H9 (cell line): Measurements from ENCODE around the gene SLC22A3. TPM values are rescaled to one million over a fixed set of nuclear protein-coding genes. Genes with fewer than 3 reads are reported as not detected.
"Not testable (repeated sequence)": the region's sequence is repeated elsewhere in the genome, so short reads cannot be mapped to it uniquely, and the experiment has no call there.

ENCODE experiments used
- DNase-seq: peaks from one replicate; pipeline ENCODE4 v3.0.0-alpha.2; 2017
- H2AFZ ChIP-seq: one replicate; pipeline ENCODE4 v1.6.1; 2013; ENCODE audit warnings: mild to moderate bottlenecking, low read length, control low read depth, moderate library complexity
- H2AK5ac ChIP-seq: 2 replicates; pipeline ENCODE4 v1.6.1; 2013; ENCODE audit warnings: low read length, control low read depth, mixed read lengths; ENCODE audit not compliant: insufficient read length
- H2BK120ac ChIP-seq: one replicate; pipeline ENCODE4 v1.6.1; 2013; ENCODE audit warnings: low read depth, mild to moderate bottlenecking, low read length, control low read depth, inconsistent platforms; ENCODE audit not compliant: poor library complexity, severe bottlenecking
- H2BK12ac ChIP-seq: 2 replicates; pipeline ENCODE4 v1.6.1; 2013; ENCODE audit warnings: low read length, control low read depth, mixed read lengths, low read depth; ENCODE audit not compliant: insufficient read length
- H2BK15ac ChIP-seq: 2 replicates; pipeline ENCODE4 v1.6.1; 2013; ENCODE audit warnings: low read depth, low read length, control low read depth
- H2BK20ac ChIP-seq: one replicate; pipeline ENCODE4 v1.6.1; 2013; ENCODE audit warnings: low read depth, mild to moderate bottlenecking, low read length, control low read depth, inconsistent platforms; ENCODE audit not compliant: poor library complexity, severe bottlenecking
- H2BK5ac ChIP-seq: 2 replicates; pipeline ENCODE4 v1.6.1; 2013; ENCODE audit warnings: low read length, control low read depth, mixed read lengths; ENCODE audit not compliant: insufficient read length
- H3K14ac ChIP-seq: 2 replicates; pipeline ENCODE4 v1.6.1; 2013; ENCODE audit warnings: low read length, control low read depth; ENCODE audit not compliant: insufficient read depth
- H3K18ac ChIP-seq: 2 replicates; pipeline ENCODE4 v1.6.1; 2013; ENCODE audit warnings: low read depth, mild to moderate bottlenecking, mixed read lengths, low read length, control low read depth; ENCODE audit not compliant: insufficient read length
- H3K23ac ChIP-seq: 2 replicates; pipeline ENCODE4 v1.6.1; 2013; ENCODE audit warnings: low read length, control low read depth, mixed read lengths, low read depth; ENCODE audit not compliant: insufficient read length
- H3K23me2 ChIP-seq: 2 replicates; pipeline ENCODE4 v1.6.1; 2013; ENCODE audit warnings: low read depth, mild to moderate bottlenecking, mixed read lengths, low read length, control low read depth; ENCODE audit not compliant: insufficient read length, poor library complexity, severe bottlenecking
- H3K27ac ChIP-seq: 2 replicates; pipeline ENCODE4 v1.5.1; 2013; ENCODE audit warnings: low read length, control low read depth, mixed read lengths, low read depth; ENCODE audit not compliant: insufficient read length
- H3K27me3 ChIP-seq: 2 replicates; pipeline ENCODE4 v1.6.1; 2013; ENCODE audit warnings: low read length, control low read depth, inconsistent platforms; ENCODE audit not compliant: insufficient read depth
- H3K4ac ChIP-seq: 2 replicates; pipeline ENCODE4 v1.6.1; 2013; ENCODE audit warnings: low read depth, mild to moderate bottlenecking, control low read depth, inconsistent platforms, low read length, moderate library complexity
- H3K4me1 ChIP-seq: 2 replicates; pipeline ENCODE4 v1.6.1; 2013; ENCODE audit warnings: low read length, control low read depth, inconsistent platforms; ENCODE audit not compliant: insufficient read depth
- H3K4me2 ChIP-seq: 2 replicates; pipeline ENCODE4 v1.6.1; 2013; ENCODE audit warnings: low read length, control low read depth, mixed read lengths; ENCODE audit not compliant: insufficient read length, insufficient read depth
- H3K56ac ChIP-seq: 2 replicates; pipeline ENCODE4 v1.6.1; 2013; ENCODE audit warnings: low read depth, mild to moderate bottlenecking, mixed read lengths, low read length, control low read depth; ENCODE audit not compliant: insufficient read length
- H3K79me1 ChIP-seq: 2 replicates; pipeline ENCODE4 v1.6.1; 2013; ENCODE audit warnings: low read depth, mild to moderate bottlenecking, moderate library complexity, low read length, control low read depth, inconsistent platforms; ENCODE audit not compliant: insufficient read depth, poor library complexity, severe bottlenecking
- H3K79me2 ChIP-seq: 2 replicates; pipeline ENCODE4 v1.6.1; 2013; ENCODE audit warnings: low read length, control low read depth, inconsistent platforms; ENCODE audit not compliant: insufficient read depth
- H3K9ac ChIP-seq: 2 replicates; pipeline ENCODE4 v1.6.1; 2013; ENCODE audit warnings: low read length, control low read depth, mixed read lengths; ENCODE audit not compliant: insufficient read length; ENCODE audit errors: extremely low read depth
- H3K9me3 ChIP-seq: one replicate; pipeline ENCODE4 v1.6.1; 2013; ENCODE audit warnings: low read depth, low read length, inconsistent platforms; ENCODE audit not compliant: control insufficient read depth
- H3T11ph ChIP-seq: one replicate; pipeline ENCODE4 v1.6.1; 2013; ENCODE audit warnings: mild to moderate bottlenecking, low read length, control low read depth, inconsistent platforms
- H4K20me1 ChIP-seq: one replicate; pipeline ENCODE4 v1.6.1; 2013; ENCODE audit not compliant: control insufficient read depth, insufficient read length, insufficient read depth
- H4K5ac ChIP-seq: 2 replicates; pipeline ENCODE4 v1.6.1; 2013; ENCODE audit warnings: low read depth, mild to moderate bottlenecking, mixed read lengths, low read length, control low read depth; ENCODE audit not compliant: insufficient read length
- H4K8ac ChIP-seq: replicated peaks from 2 replicates; pipeline ENCODE4 v1.6.1; 2013; ENCODE audit warnings: low read length, control low read depth, mixed read lengths, low read depth; ENCODE audit not compliant: insufficient read length
- H4K91ac ChIP-seq: 2 replicates; pipeline ENCODE4 v1.6.1; 2013; ENCODE audit warnings: low read depth, mild to moderate bottlenecking, moderate library complexity, mixed read lengths, low read length, control low read depth; ENCODE audit not compliant: insufficient read length
- H3K27ac Mint-ChIP-seq, 3 experiments: 2 replicates in 2 of 3; 3 replicates in 1 of 3; pipeline ENCODE4 v1.8.0; 2020 to 2021; ENCODE audit warnings: mixed read lengths in 3 of 3, mild to moderate bottlenecking in 1 of 3, moderate library complexity in 1 of 3
- H3K27me3 Mint-ChIP-seq: 2 replicates; pipeline ENCODE4 v1.8.0; 2021; ENCODE audit warnings: low read depth, mild to moderate bottlenecking, moderate library complexity, mixed read lengths
- H3K36me3 Mint-ChIP-seq, 3 experiments: 2 replicates in 2 of 3; 3 replicates in 1 of 3; pipeline ENCODE4 v1.8.0; 2020 to 2021; ENCODE audit warnings: low read depth in 3 of 3, mixed read lengths in 3 of 3; ENCODE audit not compliant: insufficient read depth in 1 of 3
- H3K4me1 Mint-ChIP-seq, 2 experiments: 2 replicates each; pipeline ENCODE4 v1.8.0; 2020; ENCODE audit warnings: mixed read lengths in 2 of 2
- H3K4me3 Mint-ChIP-seq, 2 experiments: 2 replicates in 1 of 2; 3 replicates in 1 of 2; pipeline ENCODE4 v1.8.0; 2020 to 2021; ENCODE audit warnings: mild to moderate bottlenecking in 2 of 2, mixed read lengths in 2 of 2, moderate library complexity in 1 of 2
- H3K9me3 Mint-ChIP-seq, 2 experiments: 2 replicates in 1 of 2; 3 replicates in 1 of 2; pipeline ENCODE4 v1.8.0; 2020; ENCODE audit warnings: mild to moderate bottlenecking in 2 of 2, mixed read lengths in 2 of 2, moderate library complexity in 1 of 2
- WGBS: extraction: QIAGEN DNeasy Blood & Tissue Kit; methylation state at CpG from one replicate; pipeline ENCODE4 v1.1.7; 2013; ENCODE audit warnings: missing lambda C conversion rate, low lambda C conversion rate, mixed read lengths; ENCODE audit not compliant: insufficient read length; ENCODE audit errors: extremely low coverage; 5-methylcytosine and 5-hydroxymethylcytosine counted together
- total RNA-seq: library from RNA; stranded (reverse); gene quantifications from 2 replicates; pipeline ENCODE4 v1.2.1, GENCODE V29; 2021
- TF ChIP-seq, protein P1 (sequence below): fragments of 200-600 bp; sonication (generic); conservative IDR thresholded peaks from 3 replicates; pipeline ENCODE4 v1.8.0; 2021; ENCODE audit warnings: antibody characterized with exemption, mild to moderate bottlenecking

The SLC22A3 gene
- total RNA-seq, 1 experiment from 2014 or later: 2.7 TPM

DNA sequence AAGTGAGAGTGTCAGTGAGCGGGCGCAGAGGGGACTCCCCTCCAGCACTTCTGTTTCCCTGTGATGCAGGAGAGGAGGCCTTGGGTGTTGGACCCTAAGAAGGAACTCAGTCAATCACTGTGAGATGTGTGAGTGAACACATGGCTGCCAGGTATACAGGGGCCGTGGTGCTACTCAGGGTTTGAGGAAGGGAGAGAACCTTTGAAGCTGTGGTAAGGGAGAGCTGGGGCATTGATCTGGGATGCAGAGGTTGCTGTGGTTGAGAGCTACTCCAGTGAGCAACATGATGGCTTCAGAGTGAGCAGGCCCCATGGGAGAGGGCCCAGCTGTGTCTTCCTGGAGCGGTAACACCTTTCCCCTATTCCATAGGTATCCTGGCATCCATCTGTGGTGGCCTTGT lies 99.2 kb downstream of the SLC22A3 start:
- no peak overlapping the region for H3K23ac ChIP-seq
- Mint-ChIP-seq H3K4me1 (no peaks in the 10 kb centered on the region), H3K27ac (no peak overlapping the region), H3K27me3 (peaks cover 3% of the 10 kb centered on the region), H3K36me3 (peaks cover 0 to 13% (median 8%) of the 10 kb centered on the region in 3 experiments; a peak in 4 of 7 replicates), H3K9me3 (peaks cover 5 to 11% of the 10 kb centered on the region in 2 experiments), H3K4me3 (no peak overlapping the region)
- H4K91ac ChIP-seq: no peak overlapping the region
- H3K4me1 ChIP-seq: no peaks in the 10 kb centered on the region
- no peaks in the 10 kb centered on the region for H3K79me1 ChIP-seq
- no peaks in the 10 kb centered on the region for H3K79me2 ChIP-seq
- no peak overlapping the region for H2BK12ac ChIP-seq
- no peaks in the 10 kb centered on the region for H3K23me2 ChIP-seq
- H2BK5ac ChIP-seq: no peak overlapping the region
- no CpG with 5 or more reads among the region's 4 CpGs for WGBS
- no peak overlapping the region for H2BK120ac ChIP-seq
- no peak overlapping the region for H2BK15ac ChIP-seq
- TF ChIP-seq, protein P1, sequence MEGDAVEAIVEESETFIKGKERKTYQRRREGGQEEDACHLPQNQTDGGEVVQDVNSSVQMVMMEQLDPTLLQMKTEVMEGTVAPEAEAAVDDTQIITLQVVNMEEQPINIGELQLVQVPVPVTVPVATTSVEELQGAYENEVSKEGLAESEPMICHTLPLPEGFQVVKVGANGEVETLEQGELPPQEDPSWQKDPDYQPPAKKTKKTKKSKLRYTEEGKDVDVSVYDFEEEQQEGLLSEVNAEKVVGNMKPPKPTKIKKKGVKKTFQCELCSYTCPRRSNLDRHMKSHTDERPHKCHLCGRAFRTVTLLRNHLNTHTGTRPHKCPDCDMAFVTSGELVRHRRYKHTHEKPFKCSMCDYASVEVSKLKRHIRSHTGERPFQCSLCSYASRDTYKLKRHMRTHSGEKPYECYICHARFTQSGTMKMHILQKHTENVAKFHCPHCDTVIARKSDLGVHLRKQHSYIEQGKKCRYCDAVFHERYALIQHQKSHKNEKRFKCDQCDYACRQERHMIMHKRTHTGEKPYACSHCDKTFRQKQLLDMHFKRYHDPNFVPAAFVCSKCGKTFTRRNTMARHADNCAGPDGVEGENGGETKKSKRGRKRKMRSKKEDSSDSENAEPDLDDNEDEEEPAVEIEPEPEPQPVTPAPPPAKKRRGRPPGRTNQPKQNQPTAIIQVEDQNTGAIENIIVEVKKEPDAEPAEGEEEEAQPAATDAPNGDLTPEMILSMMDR: no peak
- H4K20me1 ChIP-seq: no peaks in the 10 kb centered on the region
- H3K56ac ChIP-seq: no peak overlapping the region
- no peak overlapping the region for H3K27ac ChIP-seq
- no peak overlapping the region for H3K4ac ChIP-seq
- H2AK5ac ChIP-seq: no peak overlapping the region
- H3K9me3 ChIP-seq: no peaks in the 10 kb centered on the region
- no peak overlapping the region for H4K8ac ChIP-seq
- no peak overlapping the region for H2BK20ac ChIP-seq
- no peak overlapping the region for H3K14ac ChIP-seq
- no peak overlapping the region for H3K18ac ChIP-seq
- no peaks in the 10 kb centered on the region for H3K27me3 ChIP-seq
- DNase-seq: no peak
- H3K4me2 ChIP-seq: no peak overlapping the region
- no peak overlapping the region for H3K9ac ChIP-seq
- no peak overlapping the region for H2AFZ ChIP-seq
- H3T11ph ChIP-seq: no peak overlapping the region
- no peak overlapping the region for H4K5ac ChIP-seq

- not testable (repeated sequence) for DNase-seq, H2AFZ ChIP-seq
Observed at GRCh38 chr6:160449787-160450186, 101.6 kb downstream of the SLC22A3 start.

More at GRCh38 chr6:160449787-160450186, 101.6 kb downstream of the SLC22A3 start:
- H3K36me3 Mint-ChIP-seq: peaks cover 0 to 13% (median 8%) of the 10 kb centered on the region in 3 experiments; a peak in 4 of 7 replicates
- not testable (repeated sequence) for H2BK12ac ChIP-seq, H3K4ac ChIP-seq, H3K27me3 ChIP-seq, H2BK120ac ChIP-seq, H2BK15ac ChIP-seq, H3K4me2 ChIP-seq, H3K27ac ChIP-seq, H4K20me1 ChIP-seq, H3K9ac ChIP-seq, H3K79me1 ChIP-seq, H4K5ac ChIP-seq, H3K27me3 Mint-ChIP-seq, H3K4me1 ChIP-seq, H3K18ac ChIP-seq, H3T11ph ChIP-seq, H3K56ac ChIP-seq, H2AK5ac ChIP-seq, H3K9me3 ChIP-seq, H2BK20ac ChIP-seq, H3K4me1 Mint-ChIP-seq, H4K91ac ChIP-seq, H4K8ac ChIP-seq, H3K14ac ChIP-seq, H3K4me3 Mint-ChIP-seq, H3K27ac Mint-ChIP-seq, H3K23ac ChIP-seq, H3K79me2 ChIP-seq, H3K23me2 ChIP-seq, H2BK5ac ChIP-seq
- peaks cover 5 to 11% of the 10 kb centered on the region in 2 experiments for H3K9me3 Mint-ChIP-seq
- WGBS: no CpG with 5 or more reads among the region's 4 CpGs
